A549 (cell line): ENCODE measurements around the gene COPZ1. TPM values are rescaled to one million over a fixed set of nuclear protein-coding genes. Genes with fewer than 3 reads are reported as not detected.

Experiments used
- ATAC-seq, 2 experiments: fragments of 200-7000 bp in 1 of 2; fragments of >200 bp in 1 of 2; cut with Nextera tagmentation in 1 of 2; cut with Tn5 transposase in 1 of 2; 3 replicates each; pipeline versions ENCODE4 v1.8.0 to v1.9.1; 2018 to 2020; ENCODE audit warnings: mild to moderate bottlenecking in 1 of 2, moderate library complexity in 1 of 2
- CTCF ChIA-PET: fragments of 300-600 bp; sonication (Branson Sonifier 250); formaldehyde crosslinking; extraction: SDS; loops from one replicate; lab custom pipeline; 2021; ENCODE audit warnings: antibody characterized with exemption, inconsistent platforms; lab: Yijun Ruan, JAX
- POLR2A ChIA-PET: fragments of 350-600 bp; formaldehyde crosslinking; extraction: SDS; loops from one replicate; lab custom pipeline; 2021; ENCODE audit warnings: antibody characterized with exemption, inconsistent platforms; lab: Yijun Ruan, JAX
- DNase-seq, 2 experiments: peaks; one replicate each; pipeline versions ENCODE4 v3.0.0 to v3.0.0-alpha.2; 2011 to 2016; ENCODE audit warnings: low read depth in 1 of 2, low spot score in 1 of 2
- FAIRE-seq: peaks from 2 replicates; lab custom pipeline; 2011; peaks lifted over from hg19 to GRCh38; lab: Jason Lieb, UNC
- H3K27ac ChIP-seq, 2 experiments: fragments of >200 bp; sonication (Bioruptor Twin); formaldehyde crosslinking; 3 replicates each; pipeline ENCODE4 v1.5.1; 2016 to 2017
- H3K4me1 ChIP-seq: fragments of >200 bp; sonication (Bioruptor Twin); formaldehyde crosslinking; 3 replicates; pipeline ENCODE4 v1.6.1; 2016
- H3K4me2 ChIP-seq: fragments of >200 bp; sonication (Bioruptor Twin); formaldehyde crosslinking; 3 replicates; pipeline ENCODE4 v1.6.1; 2016
- H3K4me3 ChIP-seq: fragments of >200 bp; sonication (Bioruptor Twin); formaldehyde crosslinking; 3 replicates; pipeline ENCODE4 v1.5.1; 2016
- H3K9me3 ChIP-seq: fragments of >200 bp; sonication (Bioruptor Twin); formaldehyde crosslinking; 3 replicates; pipeline ENCODE4 v1.6.1; 2016
- BCL3 ChIP-seq: fragments of >200 bp; sonication (Bioruptor Twin); formaldehyde crosslinking; IDR thresholded peaks from 3 replicates; pipeline ENCODE4 v1.6.1; 2016
- CBX8 ChIP-seq: fragments of 200-600 bp; sonication (generic); IDR thresholded peaks from 2 replicates; pipeline ENCODE4 v1.6.1; 2016
- EHF ChIP-seq: fragments of 250-450 bp; sonication (Bioruptor Pico); IDR thresholded peaks from 2 replicates; pipeline ENCODE4 v1.5.0; 2020; ENCODE audit warnings: mild to moderate bottlenecking
- FOSB ChIP-seq: fragments of 250-450 bp; sonication (Bioruptor Pico); IDR thresholded peaks from 2 replicates; pipeline ENCODE4 v1.5.0; 2020; ENCODE audit warnings: mild to moderate bottlenecking, moderate library complexity
- GATA3 ChIP-seq: IDR thresholded peaks from 2 replicates; pipeline ENCODE4 v1.6.1; 2012; ENCODE audit warnings: borderline replicate concordance
- HES2 ChIP-seq: fragments of >200 bp; sonication (Bioruptor Twin); formaldehyde crosslinking; IDR thresholded peaks from 2 replicates; pipeline ENCODE4 v1.6.1; 2016
- HEYL ChIP-seq: fragments of 250-450 bp; sonication (Bioruptor Pico); IDR thresholded peaks from 2 replicates; pipeline ENCODE4 v1.8.0; 2021; ENCODE audit warnings: mild to moderate bottlenecking, moderate library complexity
- HOXA7 ChIP-seq: fragments of 250-450 bp; sonication (Bioruptor Pico); IDR thresholded peaks from 2 replicates; pipeline ENCODE4 v1.5.0; 2020; ENCODE audit warnings: mild to moderate bottlenecking, moderate library complexity
- HOXB5 ChIP-seq: fragments of 250-450 bp; sonication (Bioruptor Pico); IDR thresholded peaks from 2 replicates; pipeline ENCODE4 v1.5.0; 2020; ENCODE audit warnings: mild to moderate bottlenecking, moderate library complexity
- JUN ChIP-seq, 2 experiments: fragments of >200 bp; sonication (Bioruptor Twin); formaldehyde crosslinking; IDR thresholded peaks; 2 replicates in 1 of 2; 3 replicates in 1 of 2; pipeline ENCODE4 v1.6.1; 2016 to 2017
- KDM1A ChIP-seq: fragments of 200-600 bp; sonication (generic); IDR thresholded peaks from 2 replicates; pipeline ENCODE4 v1.6.1; 2016; ENCODE audit warnings: low read depth, mild to moderate bottlenecking
- MAFK ChIP-seq: fragments of 450-650 bp; IDR thresholded peaks from 2 replicates; pipeline ENCODE4 v1.6.1; 2014; ENCODE audit not compliant: partially characterized antibody
- MYC ChIP-seq: IDR thresholded peaks from 2 replicates; pipeline ENCODE4 v1.6.1; 2012; ENCODE audit warnings: mild to moderate bottlenecking, inconsistent platforms, low read length, improper control_type of control experiment, borderline replicate concordance
- NPAS2 ChIP-seq: fragments of 250-450 bp; sonication (Bioruptor Pico); IDR thresholded peaks from 2 replicates; pipeline ENCODE4 v1.8.0; 2022; ENCODE audit warnings: mild to moderate bottlenecking, moderate library complexity, borderline replicate concordance
- PHF8 ChIP-seq: fragments of 200-600 bp; sonication (generic); IDR thresholded peaks from 2 replicates; pipeline ENCODE4 v1.6.1; 2016; ENCODE audit warnings: low read depth, mild to moderate bottlenecking, antibody characterized with exemption, moderate library complexity, borderline replicate concordance
- POLR2AphosphoS2 ChIP-seq: conservative IDR thresholded peaks from 2 replicates; pipeline ENCODE4 v1.6.1; 2012; ENCODE audit warnings: low read length, improper control_type of control experiment, inconsistent platforms
- RARB ChIP-seq: fragments of 250-450 bp; sonication (Bioruptor Pico); IDR thresholded peaks from 2 replicates; pipeline ENCODE4 v1.8.0; 2021; ENCODE audit warnings: mild to moderate bottlenecking, moderate library complexity
- TFCP2L1 ChIP-seq: fragments of 250-450 bp; sonication (Bioruptor Pico); IDR thresholded peaks from 2 replicates; pipeline ENCODE4 v1.5.0; 2021; ENCODE audit warnings: mild to moderate bottlenecking
- TP53 ChIP-seq: fragments of 250-450 bp; sonication (Bioruptor Pico); IDR thresholded peaks from 2 replicates; pipeline ENCODE4 v1.5.0; 2021; ENCODE audit warnings: mild to moderate bottlenecking, moderate library complexity
- WGBS: methylation state at CpG from one replicate; pipeline ENCODE4 v1.1.6; 2017; ENCODE audit errors: missing lambda C conversion rate; 5-methylcytosine and 5-hydroxymethylcytosine counted together
- polyA plus RNA-seq, 4 experiments: library from polyadenylated mRNA; depleted of rRNA in 3 of 4; stranded (reverse); fragments of >200 nt; fragmentation: RNase III in 1 of 4; extraction: RNeasy Plus Mini Kit Qiagen cat#74134 plus additional on column Dnase treatment in 1 of 4; gene quantifications; 2 replicates in 3 of 4; 3 replicates in 1 of 4; pipeline ENCODE4 v1.2.3, GENCODE V29; 2011 to 2017
- TF ChIP-seq, protein P1 (sequence below): IDR thresholded peaks from 2 replicates; pipeline ENCODE4 v1.6.1; 2012
- TF ChIP-seq, protein P2 (sequence below): fragments of 200-600 bp; sonication (generic); IDR thresholded peaks from 2 replicates; pipeline ENCODE4 v1.6.1; 2016; ENCODE audit warnings: antibody characterized with exemption, mild to moderate bottlenecking, moderate library complexity
- TF ChIP-seq, protein P3 (sequence below): fragments of >200 bp; sonication (Bioruptor Twin); formaldehyde crosslinking; IDR thresholded peaks from 3 replicates; pipeline ENCODE4 v1.5.1; 2016
- TF ChIP-seq, protein P4 (sequence below): fragments of 250-450 bp; sonication (Bioruptor Pico); IDR thresholded peaks from 2 replicates; pipeline ENCODE4 v1.5.0; 2021; ENCODE audit warnings: mild to moderate bottlenecking, moderate library complexity, borderline replicate concordance

Gene COPZ1
- polyA plus RNA-seq, 2 of the 4 experiments (the other 2 are of a cell fraction) = 300 to 613 TPM

- ATAC-seq (no peak), DNase-seq (no peak), FAIRE-seq (no peak)
- Histone ChIP-seq H3K9me3 (no peaks in the 10 kb centered on the region), H3K4me1 (peaks cover 39% of the 10 kb centered on the region), H3K27ac (no peak overlapping the region), H3K4me2 (peak overlapping the region; percentile 93), H3K4me3 (peak overlapping the region; percentile 33; the same call in 2 of the 3 replicates)
- ChIA-PET POLR2A (interaction anchor here (1.1 to 1.6 kb wide), 6 partner anchors 9 to 38 kb away, joined by 3 to 13 read pairs (median 4); partner anchors contain the start of genes COPZ1 and NFE2), CTCF (interaction anchor here (0.5 to 4.6 kb wide), 15 partner anchors 8 to 1876 kb away, joined by 3 to 38 read pairs (median 3); partner anchors contain the start of genes COPZ1 and NFE2)
- TF ChIP-seq FOSB (CRISPR knock-in tag) = peak; percentile 93; the same call in 1 of the 2 replicates
- no peak for TF ChIP-seq NPAS2 (CRISPR knock-in tag)
- TF ChIP-seq MAFK = no peak
- TF ChIP-seq, protein P1, sequence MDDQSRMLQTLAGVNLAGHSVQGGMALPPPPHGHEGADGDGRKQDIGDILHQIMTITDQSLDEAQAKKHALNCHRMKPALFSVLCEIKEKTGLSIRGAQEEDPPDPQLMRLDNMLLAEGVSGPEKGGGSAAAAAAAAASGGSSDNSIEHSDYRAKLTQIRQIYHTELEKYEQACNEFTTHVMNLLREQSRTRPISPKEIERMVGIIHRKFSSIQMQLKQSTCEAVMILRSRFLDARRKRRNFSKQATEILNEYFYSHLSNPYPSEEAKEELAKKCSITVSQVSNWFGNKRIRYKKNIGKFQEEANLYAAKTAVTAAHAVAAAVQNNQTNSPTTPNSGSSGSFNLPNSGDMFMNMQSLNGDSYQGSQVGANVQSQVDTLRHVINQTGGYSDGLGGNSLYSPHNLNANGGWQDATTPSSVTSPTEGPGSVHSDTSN = peak; percentile 30; the same call in 1 of the 2 replicates
- TF ChIP-seq, protein P2, sequence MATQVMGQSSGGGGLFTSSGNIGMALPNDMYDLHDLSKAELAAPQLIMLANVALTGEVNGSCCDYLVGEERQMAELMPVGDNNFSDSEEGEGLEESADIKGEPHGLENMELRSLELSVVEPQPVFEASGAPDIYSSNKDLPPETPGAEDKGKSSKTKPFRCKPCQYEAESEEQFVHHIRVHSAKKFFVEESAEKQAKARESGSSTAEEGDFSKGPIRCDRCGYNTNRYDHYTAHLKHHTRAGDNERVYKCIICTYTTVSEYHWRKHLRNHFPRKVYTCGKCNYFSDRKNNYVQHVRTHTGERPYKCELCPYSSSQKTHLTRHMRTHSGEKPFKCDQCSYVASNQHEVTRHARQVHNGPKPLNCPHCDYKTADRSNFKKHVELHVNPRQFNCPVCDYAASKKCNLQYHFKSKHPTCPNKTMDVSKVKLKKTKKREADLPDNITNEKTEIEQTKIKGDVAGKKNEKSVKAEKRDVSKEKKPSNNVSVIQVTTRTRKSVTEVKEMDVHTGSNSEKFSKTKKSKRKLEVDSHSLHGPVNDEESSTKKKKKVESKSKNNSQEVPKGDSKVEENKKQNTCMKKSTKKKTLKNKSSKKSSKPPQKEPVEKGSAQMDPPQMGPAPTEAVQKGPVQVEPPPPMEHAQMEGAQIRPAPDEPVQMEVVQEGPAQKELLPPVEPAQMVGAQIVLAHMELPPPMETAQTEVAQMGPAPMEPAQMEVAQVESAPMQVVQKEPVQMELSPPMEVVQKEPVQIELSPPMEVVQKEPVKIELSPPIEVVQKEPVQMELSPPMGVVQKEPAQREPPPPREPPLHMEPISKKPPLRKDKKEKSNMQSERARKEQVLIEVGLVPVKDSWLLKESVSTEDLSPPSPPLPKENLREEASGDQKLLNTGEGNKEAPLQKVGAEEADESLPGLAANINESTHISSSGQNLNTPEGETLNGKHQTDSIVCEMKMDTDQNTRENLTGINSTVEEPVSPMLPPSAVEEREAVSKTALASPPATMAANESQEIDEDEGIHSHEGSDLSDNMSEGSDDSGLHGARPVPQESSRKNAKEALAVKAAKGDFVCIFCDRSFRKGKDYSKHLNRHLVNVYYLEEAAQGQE = peak; percentile 19; the same call in 1 of the 2 replicates
- TF ChIP-seq KDM1A = no peak
- TF ChIP-seq PHF8 = no peak
- no peak for TF ChIP-seq HES2
- TF ChIP-seq, protein P3, sequence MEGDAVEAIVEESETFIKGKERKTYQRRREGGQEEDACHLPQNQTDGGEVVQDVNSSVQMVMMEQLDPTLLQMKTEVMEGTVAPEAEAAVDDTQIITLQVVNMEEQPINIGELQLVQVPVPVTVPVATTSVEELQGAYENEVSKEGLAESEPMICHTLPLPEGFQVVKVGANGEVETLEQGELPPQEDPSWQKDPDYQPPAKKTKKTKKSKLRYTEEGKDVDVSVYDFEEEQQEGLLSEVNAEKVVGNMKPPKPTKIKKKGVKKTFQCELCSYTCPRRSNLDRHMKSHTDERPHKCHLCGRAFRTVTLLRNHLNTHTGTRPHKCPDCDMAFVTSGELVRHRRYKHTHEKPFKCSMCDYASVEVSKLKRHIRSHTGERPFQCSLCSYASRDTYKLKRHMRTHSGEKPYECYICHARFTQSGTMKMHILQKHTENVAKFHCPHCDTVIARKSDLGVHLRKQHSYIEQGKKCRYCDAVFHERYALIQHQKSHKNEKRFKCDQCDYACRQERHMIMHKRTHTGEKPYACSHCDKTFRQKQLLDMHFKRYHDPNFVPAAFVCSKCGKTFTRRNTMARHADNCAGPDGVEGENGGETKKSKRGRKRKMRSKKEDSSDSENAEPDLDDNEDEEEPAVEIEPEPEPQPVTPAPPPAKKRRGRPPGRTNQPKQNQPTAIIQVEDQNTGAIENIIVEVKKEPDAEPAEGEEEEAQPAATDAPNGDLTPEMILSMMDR = no peak
- TF ChIP-seq, protein P4, sequence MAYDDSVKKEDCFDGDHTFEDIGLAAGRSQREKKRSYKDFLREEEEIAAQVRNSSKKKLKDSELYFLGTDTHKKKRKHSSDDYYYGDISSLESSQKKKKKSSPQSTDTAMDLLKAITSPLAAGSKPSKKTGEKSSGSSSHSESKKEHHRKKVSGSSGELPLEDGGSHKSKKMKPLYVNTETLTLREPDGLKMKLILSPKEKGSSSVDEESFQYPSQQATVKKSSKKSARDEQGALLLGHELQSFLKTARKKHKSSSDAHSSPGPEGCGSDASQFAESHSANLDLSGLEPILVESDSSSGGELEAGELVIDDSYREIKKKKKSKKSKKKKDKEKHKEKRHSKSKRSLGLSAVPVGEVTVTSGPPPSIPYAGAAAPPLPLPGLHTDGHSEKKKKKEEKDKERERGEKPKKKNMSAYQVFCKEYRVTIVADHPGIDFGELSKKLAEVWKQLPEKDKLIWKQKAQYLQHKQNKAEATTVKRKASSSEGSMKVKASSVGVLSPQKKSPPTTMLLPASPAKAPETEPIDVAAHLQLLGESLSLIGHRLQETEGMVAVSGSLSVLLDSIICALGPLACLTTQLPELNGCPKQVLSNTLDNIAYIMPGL = 0 out of 2 replicates have a peak, but pooled peaks have one; percentile 53
- TF ChIP-seq MYC = no peak
- TF ChIP-seq RARB (CRISPR knock-in tag) = peak; percentile 26
- TF ChIP-seq POLR2AphosphoS2 = peak; percentile 96
- peak; percentile 54; the same call in 1 of the 2 replicates for TF ChIP-seq EHF
- TF ChIP-seq CBX8 = no peak
- TF ChIP-seq BCL3 = peak; percentile 30; the same call in 1 of the 3 replicates
- peak; percentile 91 for TF ChIP-seq HOXA7 (CRISPR knock-in tag)
- 0 out of 2 replicates have a peak, but pooled peaks have one; percentile 4 for TF ChIP-seq GATA3
- peak; percentile 88; the same call in 1 of the 2 replicates for TF ChIP-seq TP53 (CRISPR knock-in tag)
- no peak for TF ChIP-seq HEYL (CRISPR knock-in tag)
- TF ChIP-seq TFCP2L1 (CRISPR knock-in tag) = peak; percentile 94
- peak in 1 of 2 experiments; percentile 28; a peak in 1 of 5 replicates for TF ChIP-seq JUN (IDR thresholded peaks at IDR 0.05)
- 0 out of 2 replicates have a peak, but pooled peaks have one; percentile 22 for TF ChIP-seq HOXB5 (CRISPR knock-in tag)
- whole genome bisulfite sequencing = 76% methylated on average over 12 of the region's 12 CpGs
These were observed 38.6 kb upstream of the COPZ1 start for GRCh38 chr12:54286042-54287030.
